Suppressor macrophage (primary cell): ENCODE data around the gene NOB1.
A peak's percentile ranks its signal among the peaks of the same experiment; 100 is the strongest.

Experiments
- DNase-seq, 4 experiments: peaks; one replicate each; pipeline ENCODE4 v3.0.0-alpha.2; 2020 to 2022

Gene NOB1

GRCh38 chr16:69720822-69721430 is 33.8 kb downstream of the NOB1 start:
- DNase-seq, result no peak

GRCh38 chr16:69718111-69718764 is 36.5 kb downstream of the NOB1 start:
- DNase-seq, result no peak

- no peak for DNase-seq
Measured at GRCh38 chr16:69717066-69717465, 37.7 kb downstream of the NOB1 start.

- DNase-seq, result no peak
Measured at GRCh38 chr16:69712914-69713581, 41.7 kb downstream of the NOB1 start.

GRCh38 chr16:69712277-69712676 is 42.4 kb downstream of the NOB1 start:
- DNase-seq, result no peak

- no peak for DNase-seq
Measured at GRCh38 chr16:69711115-69711740, 43.5 kb downstream of the NOB1 start.

GRCh38 chr16:69709456-69710084 is 45.2 kb downstream of the NOB1 start:
- peak in 3 of 4 experiments; percentile 57 to 85 (median 78) for DNase-seq

GRCh38 chr16:69707920-69708683 is 46.6 kb downstream of the NOB1 start:
- DNase-seq, result no peak

- DNase-seq, result no peak
Measured at GRCh38 chr16:69706975-69707340, 47.8 kb downstream of the NOB1 start.

- no peak for DNase-seq
Measured at GRCh38 chr16:69706256-69706974, 48.3 kb downstream of the NOB1 start.

- no peak for DNase-seq
Measured at GRCh38 chr16:69703638-69704037, 51.1 kb downstream of the NOB1 start.

GRCh38 chr16:69701866-69702265 is 52.9 kb downstream of the NOB1 start:
- DNase-seq, result no peak

GRCh38 chr16:69701452-69701851 is 53.3 kb downstream of the NOB1 start:
- DNase-seq, result no peak

GRCh38 chr16:69699915-69700314 is 54.8 kb downstream of the NOB1 start:
- no peak for DNase-seq

GRCh38 chr16:69698404-69698803 is 56.3 kb downstream of the NOB1 start:
- DNase-seq, result no peak

GRCh38 chr16:69693916-69694315 is 60.8 kb downstream of the NOB1 start:
- DNase-seq, result no peak

GRCh38 chr16:69691980-69692911 is 62.5 kb downstream of the NOB1 start:
- no peak for DNase-seq
